GM12878 (cell line): ENCODE measurements around the gene PIGN. TPM values are rescaled to one million over a fixed set of nuclear protein-coding genes. Genes with fewer than 3 reads are reported as not detected.

Experiments used
- ATAC-seq: fragments of 200-7000 bp; cut with Tn5 transposase; 3 replicates; pipeline ENCODE4 v1.9.1; 2020; ENCODE audit warnings: mild to moderate bottlenecking, moderate library complexity
- BruUV-seq: library from RNA; stranded (reverse); fragments of 400-500 nt; replicated peaks from 2 replicates; lab custom pipeline; 2021; lab: Mats Ljungman, UMichigan
- CTCF ChIA-PET: fragments of 300-600 bp; sonication (Branson Sonifier 250); formaldehyde crosslinking; extraction: SDS; loops from one replicate; lab custom pipeline; 2021; ENCODE audit warnings: inconsistent platforms; lab: Yijun Ruan, JAX
- POLR2A ChIA-PET: fragments of 350-600 bp; formaldehyde crosslinking; extraction: SDS; loops from one replicate; lab custom pipeline; 2021; ENCODE audit warnings: inconsistent platforms; lab: Charles Lee
- RAD21 ChIA-PET: fragments of 300-600 bp; sonication (Branson Sonifier 250); formaldehyde crosslinking; loops from one replicate; lab custom pipeline; 2023; ENCODE audit warnings: antibody characterized with exemption; ENCODE audit not compliant: unreplicated experiment; lab: Charles Lee
- SMC1A ChIA-PET: fragments of 300-600 bp; sonication (Branson Sonifier 250); formaldehyde crosslinking; loops from one replicate; lab custom pipeline; 2023; ENCODE audit not compliant: unreplicated experiment, uncharacterized antibody; lab: Charles Lee
- DNase-seq: peaks from one replicate; pipeline ENCODE4 v3.0.0-alpha.2; 2011; ENCODE audit warnings: low read depth, low spot score
- FAIRE-seq: peaks from 3 replicates; lab custom pipeline; 2011; peaks lifted over from hg19 to GRCh38; lab: Jason Lieb, UNC
- H2AFZ ChIP-seq: 2 replicates; pipeline ENCODE4 v1.6.0; 2011; ENCODE audit warnings: low read depth, low read length, control low read depth; ENCODE audit not compliant: control insufficient read depth
- H3K27ac ChIP-seq: 2 replicates; pipeline ENCODE4 v1.5.1; 2011; ENCODE audit warnings: control low read depth; ENCODE audit not compliant: control insufficient read depth, insufficient read depth
- H3K27me3 ChIP-seq, 2 experiments: replicated peaks in 1 of 2; 2 replicates each; pipeline versions ENCODE4 v1.6.0 to v1.6.1; 2011; ENCODE audit warnings: low read length in 1 of 2; ENCODE audit not compliant: control insufficient read depth in 2 of 2, insufficient read depth in 2 of 2
- H3K36me3 ChIP-seq, 2 experiments: 2 replicates each; pipeline ENCODE4 v1.5.1; 2011; ENCODE audit warnings: low read length in 1 of 2; ENCODE audit not compliant: control insufficient read depth in 2 of 2, insufficient read depth in 2 of 2
- H3K4me1 ChIP-seq: 2 replicates; pipeline ENCODE4 v1.6.1; 2011; ENCODE audit warnings: mild to moderate bottlenecking, low read length, moderate library complexity, mixed read lengths; ENCODE audit not compliant: control insufficient read depth, insufficient read depth
- H3K4me2 ChIP-seq: 2 replicates; pipeline ENCODE4 v1.6.0; 2011; ENCODE audit warnings: control low read depth; ENCODE audit not compliant: control insufficient read depth, insufficient read depth
- H3K4me3 ChIP-seq: fragments of 200-600 bp; sonication (generic); 2 replicates; pipeline ENCODE4 v1.5.1; 2016
- H3K79me2 ChIP-seq: 2 replicates; pipeline ENCODE4 v1.6.0; 2011; ENCODE audit warnings: low read length; ENCODE audit not compliant: control insufficient read depth, insufficient read depth
- H3K9ac ChIP-seq: 2 replicates; pipeline ENCODE4 v1.8.0; 2011; ENCODE audit warnings: low read length, control low read depth, mixed read lengths; ENCODE audit not compliant: control insufficient read depth, insufficient read depth
- H3K9me3 ChIP-seq: replicated peaks from 3 replicates; pipeline ENCODE4 v1.5.1; 2011; ENCODE audit warnings: mild to moderate bottlenecking, low read length; ENCODE audit not compliant: control insufficient read depth, insufficient read depth
- H4K20me1 ChIP-seq: 2 replicates; pipeline ENCODE4 v1.6.0; 2011; ENCODE audit not compliant: control insufficient read depth, insufficient read depth
- EED ChIP-seq: sonication (generic); IDR thresholded peaks from 2 replicates; pipeline ENCODE4 v1.6.1; 2016; ENCODE audit warnings: antibody characterized with exemption, low read depth
- EZH2 ChIP-seq: IDR thresholded peaks from 2 replicates; pipeline ENCODE4 v1.6.1; 2012; ENCODE audit warnings: low read depth, mild to moderate bottlenecking, control low read depth, inconsistent platforms, low read length, borderline replicate concordance; ENCODE audit not compliant: control insufficient read depth
- FOXM1 ChIP-seq: IDR thresholded peaks from 2 replicates; pipeline ENCODE4 v1.6.1; 2012; ENCODE audit warnings: low read depth, mild to moderate bottlenecking, inconsistent platforms, low read length, moderate library complexity
- NBN ChIP-seq: fragments of 450-650 bp; IDR thresholded peaks from 2 replicates; pipeline ENCODE4 v1.6.1; 2016
- PML ChIP-seq: IDR thresholded peaks from 2 replicates; pipeline ENCODE4 v1.6.1; 2012; ENCODE audit warnings: low read length, inconsistent platforms
- RAD21 ChIP-seq: IDR thresholded peaks from 2 replicates; pipeline ENCODE4 v1.6.1; 2011; ENCODE audit warnings: mild to moderate bottlenecking, low read depth, low read length, moderate library complexity; ENCODE audit not compliant: insufficient read depth
- RFX5 ChIP-seq: IDR thresholded peaks from 2 replicates; pipeline ENCODE4 v1.6.1; 2011; ENCODE audit warnings: low read depth, low read length, improper control_type of control experiment
- SMARCA5 ChIP-seq: fragments of 450-650 bp; IDR thresholded peaks from 2 replicates; pipeline ENCODE4 v1.6.1; 2017; ENCODE audit warnings: mild to moderate bottlenecking
- SRF ChIP-seq, 2 experiments: IDR thresholded peaks; 2 replicates each; pipeline ENCODE4 v1.6.1; 2011; ENCODE audit warnings: low read depth in 2 of 2, low read length in 2 of 2, mild to moderate bottlenecking in 1 of 2, moderate library complexity in 1 of 2
- TARDBP ChIP-seq: IDR thresholded peaks from 2 replicates; pipeline ENCODE4 v1.6.1; 2016; ENCODE audit warnings: borderline replicate concordance
- YBX1 ChIP-seq: fragments of 450-650 bp; IDR thresholded peaks from 2 replicates; pipeline ENCODE4 v1.6.1; 2016; ENCODE audit warnings: antibody characterized with exemption
- ZSCAN29 ChIP-seq: fragments of 450-650 bp; IDR thresholded peaks from 2 replicates; pipeline ENCODE4 v1.6.1; 2017; ENCODE audit warnings: mild to moderate bottlenecking, moderate library complexity
- WGBS: methylation state at CpG from one replicate; pipeline ENCODE4 v1.1.6; 2016; ENCODE audit warnings: low lambda C conversion rate; ENCODE audit not compliant: insufficient replicate concordance, insufficient coverage; ENCODE audit errors: missing lambda C conversion rate; 5-methylcytosine and 5-hydroxymethylcytosine counted together
- in situ Hi-C: fragments of 300-500 bp; cut with MboI; formaldehyde crosslinking; loops from 9 replicates; pipeline ENCODE4 v1.14.3; 2018; ENCODE audit warnings: mixed read lengths
- intact Hi-C: fragments of 100-400 bp; cut with micrococcal nuclease; formaldehyde crosslinking; loops from one replicate; pipeline ENCODE4 v1.14.2; 2022; ENCODE audit not compliant: unreplicated experiment
- polyA plus RNA-seq, 11 experiments: library from polyadenylated mRNA; depleted of rRNA in 4 of 11; unstranded in 6 of 11; stranded (reverse) in 5 of 11; fragments of >200 nt; fragmentation: Nextera tagmentation in 4 of 11; fragmentation: Illumina TruSeq in 1 of 11; extraction: Ambion mirVana in 4 of 11; extraction: Trizol in 1 of 11; gene quantifications; 1 replicate in 1 of 11; 2 replicates in 10 of 11; pipeline versions ENCODE4 v1.2.1 to v1.2.3, GENCODE V29; 2011 to 2016; ENCODE audit warnings: inconsistent platforms in 2 of 11, missing spikeins in 2 of 11, low read depth in 1 of 11
- total RNA-seq, 4 experiments: library from RNA; depleted of rRNA in 3 of 4; stranded (reverse); fragments of >200 nt in 3 of 4; fragmentation: Illumina TruSeq in 1 of 4; extraction: Trizol in 1 of 4; gene quantifications; 2 replicates each; pipeline versions ENCODE4 v1.2.1 to v1.2.3, GENCODE V29; 2013 to 2021

Gene PIGN
- total and polyA plus RNA-seq, 10 of the 15 experiments (the other 5 are each of a cell fraction or from before 2014, with no cell fraction given), result 6.9 to 25.4 (median 18.7) TPM

DNA sequence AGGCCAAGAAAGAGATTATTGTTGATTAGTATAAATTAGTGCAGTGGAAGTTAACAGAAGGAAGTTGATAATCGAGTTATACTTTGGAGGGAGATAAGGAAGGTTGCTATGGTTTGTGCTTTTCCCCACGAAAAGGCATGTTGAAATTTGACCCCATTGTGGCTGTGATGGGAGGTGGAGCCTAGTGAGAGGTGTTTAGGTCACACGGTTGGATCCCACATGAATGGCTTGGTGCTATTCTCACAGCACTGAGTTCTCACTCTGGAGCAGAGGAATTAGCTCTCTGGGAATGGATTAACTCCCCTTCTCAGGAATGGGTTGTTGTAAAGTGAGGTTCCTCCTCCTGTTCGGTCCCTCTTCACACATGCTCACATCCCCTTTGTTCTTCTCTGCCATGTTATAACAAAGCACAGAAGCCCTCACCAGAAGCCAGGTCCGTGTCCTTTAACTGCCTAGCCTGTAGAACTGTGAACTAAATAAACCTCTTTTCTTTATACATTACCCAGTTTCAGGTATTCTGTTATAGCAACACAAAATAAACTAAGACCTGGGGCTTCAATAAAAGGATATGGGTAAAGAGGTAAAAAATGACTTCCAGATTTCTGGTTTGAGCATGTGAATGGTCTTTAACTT lies 21.9 kb downstream of the PIGN start (continued):
- TF ChIP-seq EZH2 (no peak), NBN (no peak)
- TF ChIP-seq, all 136 proteins: peak for 0

DNA sequence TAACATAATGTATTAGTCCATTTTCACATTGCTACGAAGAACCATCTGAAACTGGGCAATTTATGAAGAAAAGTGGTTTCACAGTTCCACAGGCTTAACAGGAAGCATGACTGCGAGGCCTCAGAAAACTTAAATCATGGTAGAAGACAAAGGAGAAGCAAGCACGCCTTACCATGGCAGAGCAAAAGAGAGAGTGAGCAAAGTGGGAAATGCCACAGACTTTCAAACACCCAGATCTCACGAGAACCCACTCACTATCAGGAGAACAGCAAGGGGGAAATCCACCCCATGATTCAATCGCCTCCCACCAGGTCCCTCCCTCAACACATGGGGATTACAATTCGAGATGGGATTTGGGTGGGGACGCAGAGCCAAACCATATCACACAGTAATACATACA lies 22.5 kb downstream of the PIGN start:
- no peaks in the 10 kb centered on the region for H3K27me3 ChIP-seq
- ATAC-seq (no peak), FAIRE-seq (no peak), DNase-seq (no peak)
- in situ Hi-C loops, result no loop called here
- H3K4me1 ChIP-seq, result no peaks in the 10 kb centered on the region
- WGBS, result 90% methylated on average over 7 of the region's 7 CpGs
- H3K9ac ChIP-seq, result no peak overlapping the region
- H3K9me3 ChIP-seq, result peaks cover 7% of the 10 kb centered on the region
- intact Hi-C loops, result no loop called here
- H3K79me2 ChIP-seq, result no peaks in the 10 kb centered on the region
- RAD21 ChIA-PET, result no interaction called here
- no TSS peak for BruUV-seq
- CTCF ChIA-PET, result interaction anchor here (1.0 to 1.1 kb wide), 2 partner anchors 19 to 85 kb away, joined by 3 to 4 read pairs; no protein-coding TSS in a partner anchor
- H3K27ac ChIP-seq, result no peak overlapping the region
- no peak overlapping the region for H3K4me3 ChIP-seq
- H2AFZ ChIP-seq, result no peak overlapping the region
- POLR2A ChIA-PET, result no interaction called here
- H3K36me3 ChIP-seq, result no peaks in the 10 kb centered on the region; a peak in 1 of 4 replicates
- no peak overlapping the region for H3K4me2 ChIP-seq
- H4K20me1 ChIP-seq, result no peaks in the 10 kb centered on the region
- SMC1A ChIA-PET, result no interaction called here
- TF ChIP-seq ZSCAN29, result no peak
- TF ChIP-seq PML, result no peak
- TF ChIP-seq TARDBP, result no peak
- no peak for TF ChIP-seq YBX1
- TF ChIP-seq SMARCA5, result no peak
- no peak for TF ChIP-seq RFX5
- TF ChIP-seq FOXM1, result no peak
- TF ChIP-seq RAD21, result no peak
- TF ChIP-seq SRF (IDR thresholded peaks at IDR 0.05; ENCODE audit: low read depth in 2 of 2, low read length in 2 of 2), result no peak
- no peak for TF ChIP-seq EED
